Colonic mucosa (tissue), 4 donors: Measurements from ENCODE around the gene CHAF1A. TPM values are rescaled to one million over a fixed set of nuclear protein-coding genes. Genes with fewer than 3 reads are reported as not detected.

Experiments used
- DNase-seq: peaks from one replicate; pipeline ENCODE4 v3.0.0-alpha.2; 2020
- H3K27ac ChIP-seq: fragments of 200-600 bp; one replicate; pipeline ENCODE4 v1.8.0; 2021
- H3K27me3 ChIP-seq: fragments of 200-600 bp; one replicate; pipeline ENCODE4 v1.8.0; 2021
- H3K36me3 ChIP-seq: fragments of 200-600 bp; one replicate; pipeline ENCODE4 v1.8.0; 2021
- H3K4me1 ChIP-seq: fragments of 200-600 bp; one replicate; pipeline ENCODE4 v1.8.0; 2021; ENCODE audit warnings: mild to moderate bottlenecking
- H3K4me3 ChIP-seq: fragments of 200-600 bp; one replicate; pipeline ENCODE4 v1.8.0; 2021
- H3K9ac ChIP-seq, 2 donors: one replicate each; pipeline ENCODE4 v1.7.0; 2013; ENCODE audit warnings: control low read depth in 2 of 2, low read depth in 2 of 2, low read length in 2 of 2
- H3K9me3 ChIP-seq: fragments of 200-600 bp; one replicate; pipeline ENCODE4 v1.8.0; 2021
- CTCF ChIP-seq: fragments of 200-600 bp; IDR thresholded peaks from one replicate; pipeline ENCODE4 v1.8.0; 2022; ENCODE audit warnings: antibody characterized with exemption, mild to moderate bottlenecking
- intact Hi-C: fragments of 100-400 bp; cut with DNase I; formaldehyde crosslinking; loops from one replicate; pipeline ENCODE4 v1.14.1; 2022
- total RNA-seq, 2 donors: library from RNA; stranded (reverse); fragmentation: NEBNext Ultra II Directional in 1 of 2; extraction: Animal tissue kit (Norgen Biotek cat#: 25700) in 1 of 2; gene quantifications; one replicate each; pipeline ENCODE4 v1.2.1, GENCODE V29; 2021
- donor health status: healthy.
- donor health status: DM: no; HTN: no; CAD: no.
- donor health status: DM: no; HTN: no; CAD: no.

The CHAF1A gene
- total RNA-seq, 2 donors from 2014 or later = 15.6 to 53.2 TPM

DNA sequence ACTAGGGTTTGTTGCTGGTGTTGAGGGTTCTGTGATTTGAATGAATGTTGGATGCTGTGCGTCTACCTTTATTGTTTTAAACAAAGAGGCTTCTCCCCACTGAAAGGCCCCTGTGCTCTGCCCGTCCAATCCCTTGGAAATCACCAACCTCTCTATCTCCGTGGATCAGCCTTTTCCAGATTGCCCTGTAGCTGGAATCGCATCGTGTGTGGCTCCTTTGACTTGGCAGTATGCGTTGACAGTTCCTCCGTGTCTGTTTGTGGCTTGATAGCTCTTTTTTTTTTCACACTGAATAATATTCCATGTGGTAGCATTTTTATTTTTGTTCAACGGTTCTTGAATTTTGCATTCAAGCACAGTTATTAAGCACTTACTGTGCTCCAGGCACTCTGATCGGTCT, 32.0 kb downstream of the CHAF1A start:
- Histone ChIP-seq H3K9me3 (no peaks in the 10 kb centered on the region), H3K4me3 (no peak overlapping the region), H3K9ac (no peak overlapping the region), H3K36me3 (no peaks in the 10 kb centered on the region), H3K4me1 (no peaks in the 10 kb centered on the region), H3K27ac (no peak overlapping the region), H3K27me3 (no peaks in the 10 kb centered on the region)
- no peak for TF ChIP-seq CTCF
- intact Hi-C loops = no loop called here
- DNase-seq = no peak

- intact Hi-C loops = no loop called here
- no peak for DNase-seq
Observed at GRCh38 chr19:4436231-4436630, 33.8 kb downstream of the CHAF1A start.

DNA sequence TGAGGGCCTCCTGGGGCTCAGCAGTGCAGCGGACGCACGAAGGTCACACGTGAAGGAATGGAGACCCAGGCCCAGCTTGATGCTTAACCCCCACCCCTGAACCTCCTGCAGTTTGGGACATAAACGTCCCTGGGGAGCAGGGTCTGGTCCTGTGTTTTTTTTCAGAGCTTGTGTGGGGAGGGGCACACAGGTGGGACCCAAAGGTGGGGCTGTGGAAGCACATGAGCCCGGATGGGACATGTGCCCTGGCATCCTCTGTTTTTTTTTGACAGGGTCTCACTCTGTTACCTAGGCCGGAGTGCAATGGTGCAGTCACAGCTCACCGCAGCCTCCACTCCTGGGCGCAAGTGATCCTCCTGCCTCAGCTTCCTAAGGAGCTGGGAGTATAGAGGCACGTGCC, 34.7 kb downstream of the CHAF1A start:
- Histone ChIP-seq H3K9ac (no peak overlapping the region), H3K4me3 (no peak overlapping the region), H3K36me3 (no peaks in the 10 kb centered on the region), H3K27me3 (no peaks in the 10 kb centered on the region), H3K9me3 (no peaks in the 10 kb centered on the region), H3K4me1 (no peaks in the 10 kb centered on the region), H3K27ac (no peak overlapping the region)
- TF ChIP-seq CTCF = no peak
- intact Hi-C loops = no loop called here
- no peak for DNase-seq

More at GRCh38 chr19:4436231-4436630, 33.8 kb downstream of the CHAF1A start:
- no peaks in the 10 kb centered on the region for H3K36me3 ChIP-seq
- H3K4me3 ChIP-seq = no peak overlapping the region
- no peaks in the 10 kb centered on the region for H3K27me3 ChIP-seq
- no peak overlapping the region for H3K27ac ChIP-seq
- H3K9me3 ChIP-seq = no peaks in the 10 kb centered on the region
- no peaks in the 10 kb centered on the region for H3K4me1 ChIP-seq
- no peak overlapping the region for H3K9ac ChIP-seq
- TF ChIP-seq CTCF = no peak

DNA sequence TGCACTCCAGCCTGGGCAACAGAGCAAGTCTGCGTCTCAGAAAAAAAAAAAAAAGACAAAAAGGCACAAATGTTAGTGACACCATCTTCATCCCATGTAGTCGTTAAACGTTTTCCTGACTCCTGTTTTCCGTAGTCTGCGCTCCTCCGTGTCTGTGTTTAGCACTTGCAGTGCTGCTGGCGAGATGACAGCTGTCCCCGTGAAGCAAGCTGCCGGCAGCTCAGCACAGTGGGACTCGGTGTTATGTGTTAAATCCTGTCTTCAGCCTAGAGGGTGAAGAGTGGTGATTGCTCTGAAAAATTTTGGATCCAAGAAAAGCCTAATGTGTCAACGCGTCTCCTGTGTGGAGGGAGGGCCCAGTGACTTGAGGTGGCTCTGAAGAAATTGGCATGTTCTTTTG, 36.8 kb downstream of the CHAF1A start:
- no peak overlapping the region for H3K9ac ChIP-seq
- no peak overlapping the region for H3K27ac ChIP-seq
- H3K9me3 ChIP-seq = no peaks in the 10 kb centered on the region
- H3K4me1 ChIP-seq = no peaks in the 10 kb centered on the region
- H3K27me3 ChIP-seq = no peaks in the 10 kb centered on the region
- no peak for TF ChIP-seq CTCF
- no peak overlapping the region for H3K4me3 ChIP-seq
- H3K36me3 ChIP-seq = no peaks in the 10 kb centered on the region
- intact Hi-C loops = no loop called here
- no peak for DNase-seq

DNA sequence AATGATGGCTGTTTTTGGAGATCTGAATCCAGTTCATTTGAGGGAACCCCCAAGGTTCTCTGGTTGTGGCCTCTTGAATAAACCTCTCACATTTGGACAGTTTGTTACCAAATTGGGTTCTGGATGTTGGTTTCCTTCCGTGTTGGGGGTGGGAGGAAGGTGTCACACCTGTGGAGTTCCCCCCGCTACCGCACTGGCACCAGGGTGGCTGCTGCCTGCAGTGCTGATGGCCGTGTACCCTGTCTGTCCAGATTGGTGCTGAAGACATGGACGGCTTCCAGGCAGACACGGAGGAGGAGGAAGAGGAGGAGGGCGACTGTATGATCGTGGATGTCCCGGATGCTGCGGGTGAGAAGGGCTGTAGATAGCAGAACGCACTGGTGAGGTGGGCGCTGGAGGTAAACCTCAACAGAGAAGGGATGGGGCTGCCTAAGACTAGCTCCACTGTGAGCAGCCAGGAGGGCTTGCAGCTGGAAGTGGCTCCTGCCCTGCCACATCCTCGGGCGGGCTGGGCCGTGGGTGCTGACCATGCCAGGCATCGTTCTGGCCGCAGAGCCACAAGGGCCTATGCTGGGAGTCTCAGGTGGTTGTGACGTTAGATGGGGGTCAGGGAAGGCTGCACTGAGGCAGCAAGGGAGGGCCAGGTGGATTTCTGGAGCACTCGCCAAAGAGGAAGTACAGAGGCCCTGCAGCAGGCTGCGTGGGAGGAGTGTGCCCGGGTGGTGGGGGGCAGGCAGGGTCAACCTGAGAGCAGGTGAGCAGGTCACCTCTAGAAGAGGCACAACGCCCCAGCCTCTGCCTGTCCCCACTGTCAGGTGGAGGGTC, 39.8 kb downstream of the CHAF1A start:
- no peaks in the 10 kb centered on the region for H3K36me3 ChIP-seq
- no peaks in the 10 kb centered on the region for H3K4me1 ChIP-seq
- no peak overlapping the region for H3K9ac ChIP-seq
- H3K27me3 ChIP-seq = no peaks in the 10 kb centered on the region
- H3K9me3 ChIP-seq = no peaks in the 10 kb centered on the region
- intact Hi-C loops = no loop called here
- TF ChIP-seq CTCF = no peak
- H3K4me3 ChIP-seq = no peak overlapping the region
- no peak for DNase-seq
- no peak overlapping the region for H3K27ac ChIP-seq
